Ovary (tissue), 3 donors: ENCODE data around the gene OR51B4.

Source experiments
- EP300 ChIP-seq: sonication (generic); formaldehyde crosslinking; IDR thresholded peaks from one replicate; pipeline ENCODE4 v1.6.1; 2017; ENCODE audit warnings: antibody characterized with exemption
- POLR2A ChIP-seq: fragments of 450-650 bp; IDR thresholded peaks from one replicate; pipeline ENCODE4 v1.6.1; 2017; ENCODE audit warnings: antibody characterized with exemption, mild to moderate bottlenecking, moderate library complexity
- TF ChIP-seq, protein P1 (sequence below), 3 donors: fragments of 450-650 bp in 2 of 3; fragments of 200-600 bp in 1 of 3; IDR thresholded peaks; one replicate each; pipeline versions ENCODE4 v1.5.1 to v1.8.0; 2016 to 2022; ENCODE audit warnings: antibody characterized with exemption in 3 of 3, mild to moderate bottlenecking in 1 of 3
- donor health status: DM: no; HTN: no; CAD: no.

DNA sequence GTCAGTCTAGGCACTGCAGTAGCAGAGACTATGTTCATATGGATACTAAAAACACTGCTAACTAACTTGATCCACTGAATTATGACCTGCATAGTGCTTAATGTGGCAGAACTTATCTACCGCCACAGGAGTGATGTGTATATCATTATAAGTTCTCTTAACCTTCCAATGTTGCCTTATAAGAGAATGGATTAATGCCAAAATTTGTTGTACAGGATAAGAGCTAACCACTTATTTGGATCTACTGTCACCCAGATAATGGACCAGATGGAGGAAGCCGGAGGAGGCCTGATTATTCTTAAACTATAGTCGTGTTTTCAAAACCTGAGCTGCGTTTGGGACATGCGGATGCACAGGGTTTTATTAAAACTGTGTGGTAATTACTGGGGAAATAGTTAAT, 1.9 kb upstream of the OR51B4 start:
- TF ChIP-seq, protein P1, sequence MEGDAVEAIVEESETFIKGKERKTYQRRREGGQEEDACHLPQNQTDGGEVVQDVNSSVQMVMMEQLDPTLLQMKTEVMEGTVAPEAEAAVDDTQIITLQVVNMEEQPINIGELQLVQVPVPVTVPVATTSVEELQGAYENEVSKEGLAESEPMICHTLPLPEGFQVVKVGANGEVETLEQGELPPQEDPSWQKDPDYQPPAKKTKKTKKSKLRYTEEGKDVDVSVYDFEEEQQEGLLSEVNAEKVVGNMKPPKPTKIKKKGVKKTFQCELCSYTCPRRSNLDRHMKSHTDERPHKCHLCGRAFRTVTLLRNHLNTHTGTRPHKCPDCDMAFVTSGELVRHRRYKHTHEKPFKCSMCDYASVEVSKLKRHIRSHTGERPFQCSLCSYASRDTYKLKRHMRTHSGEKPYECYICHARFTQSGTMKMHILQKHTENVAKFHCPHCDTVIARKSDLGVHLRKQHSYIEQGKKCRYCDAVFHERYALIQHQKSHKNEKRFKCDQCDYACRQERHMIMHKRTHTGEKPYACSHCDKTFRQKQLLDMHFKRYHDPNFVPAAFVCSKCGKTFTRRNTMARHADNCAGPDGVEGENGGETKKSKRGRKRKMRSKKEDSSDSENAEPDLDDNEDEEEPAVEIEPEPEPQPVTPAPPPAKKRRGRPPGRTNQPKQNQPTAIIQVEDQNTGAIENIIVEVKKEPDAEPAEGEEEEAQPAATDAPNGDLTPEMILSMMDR (IDR thresholded peaks at IDR 0.05): no peak
- TF ChIP-seq POLR2A: no peak
- TF ChIP-seq EP300: no peak
